GM21717 (cell line): ENCODE results near the gene RNU5B-1.

Experiments
- ATAC-seq: cut with Tn5 transposase; IDR thresholded peaks from one replicate; pipeline ENCODE4 v1.9.1; 2021; ENCODE audit warnings: mild to moderate bottlenecking, moderate library complexity; ENCODE audit not compliant: unreplicated experiment

The RNU5B-1 gene

DNA sequence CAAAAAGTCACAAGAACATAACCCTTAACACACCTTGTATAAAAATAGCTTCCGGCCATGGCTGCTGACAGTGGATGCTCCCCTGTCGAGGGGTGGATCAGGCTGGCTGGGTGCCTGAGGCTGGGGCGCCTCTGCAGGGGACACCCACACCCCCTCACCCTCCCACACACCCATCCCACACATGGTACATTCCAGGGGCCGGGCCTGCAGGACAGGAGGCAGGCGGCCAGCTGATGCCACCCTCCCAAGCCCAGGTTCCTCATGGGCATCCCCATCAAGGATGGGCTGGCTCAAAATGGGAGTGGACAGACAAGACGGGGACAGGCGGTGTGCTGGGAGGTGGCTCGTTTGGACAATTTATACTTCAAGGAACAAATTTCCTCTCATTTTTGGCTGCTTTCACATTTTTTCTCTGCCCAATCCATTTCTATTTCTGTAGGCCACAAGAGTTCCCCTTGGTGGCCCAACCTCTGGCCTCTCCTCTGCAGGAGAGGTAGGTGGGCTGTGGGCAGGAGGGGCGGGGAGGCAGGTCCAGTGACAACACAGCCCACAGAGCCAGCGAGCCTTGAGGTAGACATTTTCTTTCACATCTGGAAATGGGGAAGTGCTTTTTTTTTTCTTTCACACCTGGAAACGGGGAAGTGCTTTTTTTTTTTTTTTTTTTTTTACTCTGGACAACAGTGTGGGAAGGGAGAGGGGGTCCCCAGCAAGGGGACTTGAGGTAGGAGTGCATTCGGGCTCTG, 23.3 kb downstream of the RNU5B-1 start:
- ATAC-seq = no peak

DNA sequence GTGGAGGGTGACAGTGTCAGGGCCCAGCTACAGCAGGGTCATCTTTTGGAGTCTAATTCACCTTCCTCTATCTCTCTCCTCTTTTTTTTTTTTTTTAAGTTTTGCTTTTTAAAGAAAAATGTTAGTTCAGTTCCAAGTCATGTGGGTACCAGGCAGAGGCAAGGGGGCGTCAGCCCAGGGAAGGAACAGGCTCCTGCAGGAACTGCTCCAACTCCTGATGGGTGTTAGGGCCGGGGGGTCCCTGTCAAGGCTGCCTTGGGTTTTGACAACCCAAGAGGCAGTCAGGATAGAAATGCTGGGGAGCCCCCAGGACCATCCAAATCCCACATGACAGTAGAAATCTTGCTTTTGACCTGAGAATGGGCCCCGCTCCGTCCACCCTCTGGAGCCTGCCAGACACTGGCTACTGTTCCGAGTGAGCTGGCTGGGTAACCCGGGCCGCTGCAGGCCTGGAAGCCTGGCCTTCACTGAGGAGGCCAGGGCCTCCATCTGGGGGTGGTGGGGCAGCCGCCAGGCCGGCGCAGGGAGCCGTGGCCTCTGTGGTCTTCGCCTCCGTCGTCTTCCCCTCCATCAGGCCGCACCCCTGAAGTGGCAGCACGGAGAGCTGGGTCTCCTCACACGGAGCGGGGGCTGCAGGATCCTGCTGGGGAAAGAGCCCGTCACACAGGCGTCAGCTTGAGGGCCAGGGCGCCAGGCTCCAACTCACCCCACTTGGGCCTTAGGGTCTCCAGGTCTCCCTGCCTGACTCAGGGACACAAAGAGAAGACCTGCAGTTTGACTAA, 24.2 kb downstream of the RNU5B-1 start:
- ATAC-seq = no peak

DNA sequence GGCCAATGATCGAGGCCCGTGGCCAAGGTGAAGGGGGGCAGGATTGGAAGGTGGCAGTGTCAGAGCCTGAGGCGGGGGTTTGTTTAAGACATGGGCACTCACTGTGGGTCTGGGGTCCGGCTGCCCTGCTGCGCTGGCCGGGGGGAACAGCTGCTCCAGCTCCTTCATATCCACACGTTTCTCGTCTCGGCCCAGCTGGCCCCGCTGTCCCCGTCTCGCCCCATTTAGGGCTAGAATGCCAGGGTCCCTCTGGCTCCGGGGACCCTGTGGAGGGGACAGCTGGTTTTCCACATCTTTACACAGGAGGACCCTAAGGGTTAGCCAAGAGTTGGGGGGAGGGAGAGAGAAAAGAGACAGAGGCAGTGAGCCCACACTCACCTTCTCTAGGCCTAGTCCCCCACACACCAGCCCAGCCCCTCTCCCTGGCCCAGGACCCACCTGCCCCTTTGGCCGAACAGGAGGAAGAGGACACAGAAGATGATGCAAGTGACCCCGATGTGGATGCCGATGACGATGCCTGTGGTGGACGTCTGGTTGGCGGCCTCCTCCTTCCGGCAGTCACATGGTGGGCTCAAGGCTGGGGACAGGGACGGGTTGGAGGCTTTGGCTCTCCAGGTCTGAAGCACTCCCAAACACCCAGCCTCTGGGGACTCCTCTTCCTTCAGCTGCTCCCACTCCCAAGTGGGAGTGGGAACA, 25.0 kb downstream of the RNU5B-1 start:
- no peak for ATAC-seq

DNA sequence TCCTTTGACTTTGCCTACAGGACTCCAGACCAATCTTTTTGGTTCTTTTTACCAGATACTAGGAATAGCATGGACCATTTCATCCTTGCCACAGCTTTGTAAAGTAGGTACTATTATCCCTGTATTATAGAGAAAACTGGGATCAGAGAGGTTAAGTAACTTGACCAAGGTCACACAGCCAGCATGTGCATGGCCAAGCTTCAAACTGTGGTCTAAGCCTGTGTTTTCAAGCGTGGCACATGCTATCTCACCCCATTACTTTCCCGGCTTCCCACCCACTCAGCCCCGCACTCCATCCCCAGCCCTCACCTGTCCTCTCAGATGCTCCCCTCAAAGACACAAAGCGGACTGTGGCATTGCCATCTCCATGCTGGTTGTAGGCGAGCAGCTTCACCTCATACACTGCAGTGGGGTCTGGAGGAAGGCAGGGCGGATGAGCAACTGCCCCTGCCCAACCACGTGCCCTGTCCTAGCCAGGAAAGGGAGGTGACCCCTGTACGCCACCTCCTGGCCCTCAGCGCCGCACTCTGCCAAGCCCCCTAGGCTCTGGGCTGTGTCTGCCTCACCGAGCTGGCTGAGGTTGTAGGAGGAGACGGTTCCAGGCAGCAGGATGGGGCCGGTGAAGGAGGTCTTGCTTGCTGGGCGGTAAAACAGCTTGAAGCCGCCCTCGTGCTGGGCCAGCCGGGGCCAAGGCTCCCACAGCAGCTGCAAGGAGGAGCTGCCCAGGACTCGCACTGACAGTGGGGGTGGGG, 25.7 kb downstream of the RNU5B-1 start:
- ATAC-seq = no peak

DNA sequence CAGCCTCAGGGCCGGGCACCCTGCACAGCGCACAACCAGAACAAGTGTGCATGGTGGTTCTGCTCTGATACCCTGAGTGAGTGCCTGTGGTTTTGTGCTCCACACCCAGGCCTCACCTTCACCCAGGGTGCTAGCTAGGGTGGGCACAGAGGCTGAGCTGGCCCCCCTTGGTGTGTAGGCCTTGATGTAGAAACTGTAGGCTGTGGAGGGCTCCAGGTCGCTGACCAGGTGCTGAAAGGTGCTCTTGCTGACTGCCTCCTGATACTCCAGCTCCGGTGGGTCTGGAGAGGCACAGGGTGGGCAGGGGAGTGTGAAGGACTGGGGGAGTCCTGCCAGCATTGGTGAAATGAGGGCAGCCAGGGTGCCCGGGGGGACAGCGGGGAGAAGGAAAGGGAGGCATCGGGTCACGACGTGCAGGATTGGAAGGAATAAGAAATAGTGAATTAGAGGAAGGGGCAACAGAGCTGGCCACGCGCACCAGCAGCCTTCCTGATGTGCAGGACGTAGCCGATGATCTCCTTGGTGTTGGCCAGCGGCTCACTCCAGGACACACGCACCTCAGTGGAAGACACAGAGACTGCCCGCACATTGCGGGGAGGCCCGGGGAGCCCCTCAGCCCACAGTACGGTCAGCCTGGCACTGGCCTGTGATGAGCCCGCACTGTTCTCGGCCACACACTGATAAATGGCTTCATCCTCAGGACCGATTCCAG, 26.6 kb downstream of the RNU5B-1 start:
- ATAC-seq = no peak

DNA sequence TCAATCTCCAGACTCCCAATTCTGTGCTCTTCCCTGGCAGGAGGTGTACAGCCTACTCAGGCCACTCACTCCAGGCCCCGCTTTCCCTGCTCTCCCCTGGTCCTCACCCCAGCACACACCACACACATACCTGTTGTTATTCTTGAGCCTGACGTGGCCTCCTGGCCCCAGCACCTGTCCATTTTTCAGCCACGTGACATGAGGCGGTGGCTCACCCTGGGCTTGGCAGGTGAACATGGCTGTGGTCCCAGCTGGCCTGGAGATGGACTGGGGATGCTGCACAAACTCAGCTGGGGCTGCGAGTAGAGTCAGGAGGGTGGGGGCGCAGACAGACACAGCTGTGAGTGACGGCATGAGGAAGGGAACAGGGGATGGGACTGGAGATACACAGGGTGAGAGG, 27.3 kb downstream of the RNU5B-1 start:
- no peak for ATAC-seq

DNA sequence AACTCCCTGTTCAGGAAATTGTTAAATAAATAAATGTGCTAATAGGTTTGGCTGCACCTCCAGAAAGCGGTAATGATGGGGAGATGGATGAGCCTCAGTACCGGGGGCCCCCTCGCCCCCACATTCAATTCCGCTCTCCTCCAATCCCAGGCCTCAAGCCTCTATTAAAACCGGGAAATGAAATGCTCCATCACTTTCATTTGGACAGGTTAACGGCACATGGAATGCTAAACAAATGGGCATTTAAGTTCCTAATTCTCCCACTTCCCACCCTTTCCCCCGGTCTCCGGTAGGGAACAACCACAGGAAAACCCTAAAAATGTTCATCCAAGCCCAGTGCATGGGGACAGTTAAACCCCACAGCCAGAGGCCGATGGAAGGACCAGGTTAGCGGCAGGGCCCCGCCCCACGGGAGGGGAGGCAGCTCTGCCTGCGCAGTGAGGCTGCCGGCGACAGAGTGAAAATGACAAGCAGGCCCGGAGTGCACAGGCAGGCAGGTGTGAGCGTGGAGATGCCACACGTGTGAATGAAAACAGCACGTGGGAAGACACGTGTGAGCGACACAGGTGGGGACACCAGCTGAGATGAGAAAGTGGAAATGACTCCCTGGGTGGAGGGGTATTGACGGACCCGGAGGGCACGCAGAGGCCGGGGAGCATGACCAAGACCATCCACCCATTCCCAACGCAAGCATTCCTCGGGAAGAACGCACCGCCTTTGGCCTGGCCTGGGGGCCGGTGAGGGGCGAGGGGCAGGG, 28.1 kb downstream of the RNU5B-1 start:
- ATAC-seq = no peak

DNA sequence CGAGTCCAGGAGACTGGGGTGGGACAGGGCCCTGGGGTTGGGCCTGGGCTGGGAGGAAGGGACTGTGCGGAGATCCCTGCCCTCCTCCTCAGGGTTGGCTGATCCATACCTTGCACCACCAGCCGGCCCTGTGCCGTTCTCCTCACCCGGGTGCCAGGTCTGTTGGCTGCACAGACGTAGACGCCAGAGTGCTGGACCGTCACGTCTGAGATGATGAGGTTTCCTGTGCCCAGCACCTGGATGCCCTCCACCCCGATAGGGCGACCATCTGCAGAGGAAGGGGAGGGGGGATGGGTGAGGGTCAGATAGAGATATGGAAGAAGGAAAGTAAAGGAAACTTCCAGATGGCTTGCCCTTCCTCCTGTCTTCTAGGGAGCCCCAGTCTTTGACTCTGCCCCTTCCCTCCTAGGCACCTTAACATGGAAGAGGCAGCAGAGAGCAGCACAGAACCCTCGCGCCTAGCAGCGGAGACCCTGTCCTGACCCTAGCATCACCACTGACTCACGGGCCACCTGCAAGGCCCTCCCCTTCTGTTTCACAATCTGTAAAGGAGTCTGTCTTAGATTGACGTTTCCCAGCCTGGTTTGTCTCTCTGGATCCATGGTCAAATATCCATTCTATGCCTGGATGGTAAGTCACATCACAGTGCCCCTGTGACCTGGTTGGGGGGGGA, 28.8 kb downstream of the RNU5B-1 start:
- ATAC-seq = no peak

DNA sequence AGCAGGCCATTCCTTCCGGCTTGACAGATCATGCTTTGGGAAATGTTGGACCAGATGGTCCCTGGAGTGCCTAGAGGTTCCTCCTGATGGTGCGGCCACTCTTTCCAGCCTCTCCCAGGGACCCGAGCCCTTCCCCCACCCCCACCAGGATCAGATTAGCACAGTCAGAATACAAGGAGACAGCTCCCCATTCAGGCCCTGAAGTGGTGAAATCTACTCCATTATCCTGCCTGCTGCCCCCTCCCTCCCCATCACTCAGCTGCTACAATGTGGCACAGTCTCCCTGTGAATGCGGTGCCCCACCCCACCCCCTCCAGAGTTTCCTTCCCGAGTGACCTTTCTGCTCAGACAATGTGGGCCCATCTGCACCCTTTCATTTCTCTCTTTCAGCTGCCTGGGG, 29.4 kb downstream of the RNU5B-1 start:
- no peak for ATAC-seq

DNA sequence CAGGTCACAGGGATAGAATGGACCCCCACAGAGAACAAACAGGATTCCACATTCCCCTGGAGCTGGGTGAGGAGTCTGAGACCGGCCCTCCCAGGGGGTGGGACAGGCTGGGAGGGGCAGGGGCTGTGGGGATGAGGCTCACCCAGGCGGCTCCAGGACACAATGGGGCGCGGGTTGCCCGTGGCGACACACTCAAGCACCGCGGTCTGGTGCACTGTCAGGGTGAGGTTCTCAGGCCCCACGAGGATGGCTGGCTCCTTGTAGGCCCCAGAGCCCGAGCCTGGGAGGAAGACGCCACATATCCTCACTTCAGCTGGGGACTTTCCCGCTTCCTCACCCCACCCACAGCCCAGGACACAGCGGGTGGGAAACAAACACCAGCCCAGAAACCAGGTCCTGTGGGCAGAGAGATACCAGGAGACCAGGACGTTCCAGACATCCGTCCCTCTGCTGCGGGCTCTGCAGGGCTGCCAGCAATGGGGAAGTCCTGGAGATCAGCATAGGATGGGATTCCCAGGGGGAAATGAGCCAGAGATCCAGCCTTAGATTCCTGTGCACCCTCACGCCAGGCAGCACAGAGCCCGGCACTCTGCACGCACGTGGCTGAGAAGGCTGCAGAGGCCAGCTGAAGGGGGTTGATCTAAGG, 30.2 kb downstream of the RNU5B-1 start:
- ATAC-seq = no peak

DNA sequence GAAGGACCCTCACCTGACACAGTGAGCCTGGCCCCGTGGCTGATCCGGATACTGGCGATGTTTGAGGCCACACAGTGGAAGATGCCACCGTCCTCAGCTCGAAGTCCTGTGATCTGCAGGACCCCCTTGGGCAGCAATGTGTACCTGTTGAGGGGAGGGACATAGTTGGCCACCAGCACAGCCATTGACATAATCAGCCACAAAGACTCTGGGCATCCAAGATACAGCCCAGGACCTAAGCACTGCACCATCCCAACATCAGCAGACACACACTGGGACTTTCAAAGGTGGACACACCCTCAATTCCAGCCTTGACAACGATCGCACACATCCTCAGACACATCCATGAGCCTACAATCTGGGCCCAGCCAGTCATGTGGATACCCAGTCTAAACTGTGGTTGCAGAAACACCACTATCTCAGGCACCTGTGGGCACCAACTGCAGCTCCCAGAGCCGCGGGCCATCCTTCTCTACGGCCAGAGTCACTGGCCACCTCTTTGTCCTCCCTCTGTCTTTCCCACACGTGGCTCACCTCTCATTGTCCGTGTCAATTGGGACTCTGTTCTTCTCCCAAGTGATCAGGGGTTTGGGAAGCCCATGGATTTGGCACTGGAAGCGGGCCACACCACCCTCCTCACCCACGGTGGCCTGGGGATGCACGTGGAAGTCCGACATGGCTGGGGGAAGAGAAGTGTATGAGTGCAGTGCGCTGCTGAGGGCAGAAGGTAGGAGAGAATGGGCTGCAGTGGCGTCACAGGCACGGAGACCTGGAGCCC, 31.0 kb downstream of the RNU5B-1 start:
- ATAC-seq = no peak

DNA sequence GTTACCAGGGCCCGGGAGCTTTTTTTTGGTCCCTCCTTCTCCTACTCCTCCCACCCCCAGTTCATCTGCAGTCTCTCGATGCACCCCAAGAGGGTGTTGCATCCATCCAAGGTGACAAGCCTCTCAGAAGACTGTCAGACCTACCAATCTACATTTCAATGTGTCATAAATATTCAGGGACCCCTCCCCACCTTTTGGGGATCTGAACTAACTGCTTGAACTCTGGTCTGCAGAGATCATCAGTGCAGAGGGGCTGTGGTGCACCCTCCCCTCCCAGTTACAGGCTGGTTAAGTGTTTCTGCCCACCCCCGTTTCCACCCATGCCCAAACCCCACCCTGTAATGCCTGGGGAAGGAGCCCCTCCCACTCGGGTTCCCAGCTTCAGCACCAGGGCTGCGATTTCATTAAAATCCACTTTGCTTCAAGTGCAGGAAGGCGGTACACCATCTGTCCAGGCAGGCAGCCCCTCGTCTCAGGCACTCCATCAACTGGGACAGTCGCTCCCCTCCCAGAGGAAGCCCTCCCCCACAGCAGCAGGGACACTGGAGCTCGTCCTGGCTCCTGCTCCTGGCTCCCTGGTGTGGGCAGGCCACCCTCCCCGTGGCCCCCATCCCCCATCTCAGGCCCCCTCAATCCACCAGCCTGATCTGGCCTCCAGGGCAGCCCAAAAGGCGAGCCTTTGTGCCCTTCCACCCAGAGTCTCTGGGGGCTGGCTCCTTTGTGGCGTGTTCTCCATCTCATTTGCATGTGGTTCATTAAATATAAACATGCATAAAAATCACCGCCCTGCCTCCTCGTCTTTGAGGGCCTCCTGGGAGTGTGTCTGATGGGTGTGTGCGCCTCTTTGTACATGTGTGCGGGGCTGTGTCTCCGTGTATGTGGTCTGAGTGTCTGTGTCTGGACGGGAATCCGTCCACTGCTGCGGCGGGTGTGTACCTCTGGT, 32.3 kb downstream of the RNU5B-1 start:
- ATAC-seq = no peak

DNA sequence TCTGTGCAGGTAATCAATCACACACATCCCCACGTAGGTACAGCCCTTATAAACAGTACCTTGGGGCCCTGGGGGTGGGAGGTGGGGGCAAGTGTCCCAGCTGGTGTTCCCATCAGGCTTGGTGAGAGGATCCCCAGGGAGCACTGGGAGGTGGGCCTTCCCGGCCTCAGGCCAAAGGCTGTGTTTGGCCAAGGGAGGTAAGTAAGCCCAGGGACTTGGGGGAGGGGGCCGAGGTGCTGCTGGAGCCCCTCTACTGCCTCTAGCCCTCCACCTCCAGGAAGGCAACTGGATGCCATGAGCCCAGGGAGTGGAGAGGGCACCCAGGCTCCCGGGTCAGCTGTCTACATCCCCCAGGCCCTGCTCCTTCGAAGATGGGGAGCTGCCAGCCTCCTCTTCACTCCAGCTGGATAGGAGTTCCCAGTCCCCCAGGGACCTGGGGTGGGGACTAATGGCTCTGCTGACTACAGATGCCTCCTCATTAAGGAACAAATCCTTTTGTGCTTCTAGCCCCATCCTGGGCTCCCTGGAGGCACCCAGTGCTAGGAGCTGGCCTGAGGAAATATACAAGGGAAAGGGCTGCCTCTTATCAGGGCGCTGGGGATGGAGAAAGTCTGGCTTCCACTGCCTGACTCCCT, 33.1 kb downstream of the RNU5B-1 start:
- ATAC-seq = no peak

DNA sequence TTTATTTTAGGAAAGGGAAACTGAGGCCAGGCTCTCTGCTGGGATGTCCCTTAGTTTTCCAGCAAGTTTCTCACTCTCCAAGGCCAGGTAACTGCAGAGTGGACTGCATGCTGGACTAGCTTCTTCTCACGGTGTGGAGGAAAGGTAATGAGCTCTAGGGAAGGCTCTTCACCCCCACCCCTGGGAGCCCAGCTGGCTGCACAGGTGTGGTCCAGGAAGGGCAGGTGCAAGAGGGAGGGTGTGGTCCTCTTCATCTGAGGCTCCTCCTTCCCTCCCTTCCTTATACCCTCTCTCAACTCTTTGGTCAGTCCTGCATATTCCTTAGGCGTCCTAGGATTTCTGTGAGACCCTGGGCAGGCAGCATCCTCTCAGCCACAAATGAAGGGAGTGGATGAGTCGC, 33.9 kb downstream of the RNU5B-1 start:
- ATAC-seq = no peak

DNA sequence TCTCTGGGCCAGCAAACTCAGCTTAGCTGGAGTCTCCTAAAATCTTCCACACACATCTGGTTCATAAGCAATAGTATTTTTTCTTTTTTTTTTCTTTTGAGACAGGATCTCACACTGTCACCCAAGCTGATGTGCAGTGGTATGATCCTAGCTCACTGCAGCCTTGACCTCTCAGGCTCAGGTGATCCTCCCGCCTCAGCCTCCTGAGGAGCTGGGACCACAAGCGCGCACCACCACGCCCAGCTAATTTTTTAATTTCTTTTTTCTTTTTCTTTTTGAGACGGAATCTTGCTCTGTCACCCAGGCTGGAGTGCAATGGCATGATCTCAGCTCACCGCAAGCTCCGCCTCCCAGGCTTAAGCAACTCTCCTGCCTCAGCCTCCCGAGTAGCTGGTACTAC, 34.3 kb downstream of the RNU5B-1 start:
- ATAC-seq = no peak

DNA sequence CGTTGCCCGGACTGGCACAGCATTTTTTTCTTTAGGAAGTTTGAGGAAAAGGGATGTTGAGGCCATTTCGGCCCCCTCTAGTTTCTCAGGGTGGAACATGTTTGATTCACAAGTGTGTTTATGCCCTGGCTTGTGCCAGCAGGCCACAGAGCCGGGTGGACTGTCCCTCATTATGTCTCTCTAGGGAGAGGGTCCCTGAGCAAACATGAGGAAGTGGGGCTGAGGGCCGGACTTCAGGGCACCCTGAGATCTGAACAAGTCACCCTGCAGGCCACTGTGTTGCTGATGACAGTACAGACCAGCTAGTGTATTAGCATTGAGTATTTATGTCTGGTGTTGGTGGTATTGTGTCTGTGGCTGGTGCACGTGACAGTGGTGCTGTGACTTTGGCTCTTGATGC, 34.9 kb downstream of the RNU5B-1 start:
- no peak for ATAC-seq
